Kidney (tissue), 14 donors: Measurements from ENCODE around the gene KDELR3. TPM values are rescaled to one million over a fixed set of nuclear protein-coding genes. Genes with fewer than 3 reads are reported as not detected.

ENCODE experiments used
- DNase-seq, 5 donors: peaks; one replicate each; pipeline ENCODE4 v3.0.0-alpha.2; 2013 to 2020
- FAIRE-seq: peaks from 2 replicates; lab custom pipeline; 2012; peaks lifted over from hg19 to GRCh38; lab: Jason Lieb, UNC
- H3K27ac ChIP-seq, 2 donors: one replicate each; pipeline ENCODE4 v1.7.0; 2013; ENCODE audit warnings: low read depth in 2 of 2, low read length in 2 of 2, inconsistent platforms in 1 of 2
- H3K27me3 ChIP-seq: one replicate; pipeline ENCODE4 v1.7.1; 2013; ENCODE audit warnings: low read length, inconsistent platforms; ENCODE audit not compliant: control insufficient read depth, insufficient read depth
- H3K36me3 ChIP-seq, 3 donors: one replicate each; pipeline versions ENCODE4 v1.7.0 to v1.7.1; 2013; ENCODE audit warnings: low read length in 3 of 3, control low read depth in 1 of 3, inconsistent platforms in 1 of 3; ENCODE audit not compliant: insufficient read depth in 3 of 3, control insufficient read depth in 2 of 3
- H3K4me1 ChIP-seq, 3 donors: one replicate each; pipeline versions ENCODE4 v1.7.0 to v1.7.1; 2013; ENCODE audit warnings: low read length in 3 of 3, inconsistent platforms in 1 of 3, low read depth in 1 of 3; ENCODE audit not compliant: control insufficient read depth in 2 of 3, insufficient read depth in 2 of 3
- H3K4me3 ChIP-seq, 3 donors: one replicate each; pipeline versions ENCODE4 v1.7.0 to v1.8.1; 2013; ENCODE audit warnings: low read length in 3 of 3, control low read depth in 1 of 3, inconsistent platforms in 1 of 3
- H3K9ac ChIP-seq, 3 donors: one replicate each; pipeline versions ENCODE4 v1.7.0 to v1.7.1; 2013; ENCODE audit warnings: low read length in 3 of 3, control low read depth in 1 of 3, inconsistent platforms in 1 of 3
- H3K9me3 ChIP-seq, 3 donors: one replicate each; pipeline versions ENCODE4 v1.7.0 to v1.7.1; 2013; ENCODE audit warnings: low read length in 3 of 3, control low read depth in 1 of 3, inconsistent platforms in 1 of 3; ENCODE audit not compliant: control insufficient read depth in 2 of 3, insufficient read depth in 1 of 3
- intact Hi-C: fragments of 100-400 bp; cut with DNase I; formaldehyde crosslinking; loops from one replicate; pipeline ENCODE4 v1.11.1; 2022
- polyA plus RNA-seq: library from polyadenylated mRNA; stranded (reverse); fragments of 350-450 nt; fragmentation: Illumina TruSeq; extraction: RNeasy Lipid Tissue Mini Kit (QIAGEN cat#74804); gene quantifications from one replicate; pipeline ENCODE4 v1.2.3, GENCODE V29; 2014; ENCODE audit warnings: low read depth, low replicate concordance; ENCODE audit not compliant: insufficient read depth
- total RNA-seq: library from RNA; stranded (reverse); fragmentation: NEBNext Ultra II Directional; extraction: Animal tissue kit (Norgen Biotek cat#: 25700); gene quantifications from one replicate; pipeline ENCODE4 v1.2.1, GENCODE V29; 2021
- TF ChIP-seq, protein P1 (sequence below): IDR thresholded peaks from 3 replicates; pipeline ENCODE4 v1.5.1; 2012; ENCODE audit warnings: mild to moderate bottlenecking, moderate library complexity, borderline replicate concordance; ENCODE audit not compliant: insufficient read depth; ENCODE audit errors: extremely low read depth
- donor health status: control.
- donor health status: control.
- donor health status: control.
- donor health status: control.
- donor health status: control.
- donor health status: DM: yes; HTN: yes; CAD: no.
- donor health status: Normal renal cell carcinoma (clear cell type).

KDELR3 gene
- total and polyA plus RNA-seq, 2 donors from 2014 or later = 11.4 to 16.7 TPM

DNA sequence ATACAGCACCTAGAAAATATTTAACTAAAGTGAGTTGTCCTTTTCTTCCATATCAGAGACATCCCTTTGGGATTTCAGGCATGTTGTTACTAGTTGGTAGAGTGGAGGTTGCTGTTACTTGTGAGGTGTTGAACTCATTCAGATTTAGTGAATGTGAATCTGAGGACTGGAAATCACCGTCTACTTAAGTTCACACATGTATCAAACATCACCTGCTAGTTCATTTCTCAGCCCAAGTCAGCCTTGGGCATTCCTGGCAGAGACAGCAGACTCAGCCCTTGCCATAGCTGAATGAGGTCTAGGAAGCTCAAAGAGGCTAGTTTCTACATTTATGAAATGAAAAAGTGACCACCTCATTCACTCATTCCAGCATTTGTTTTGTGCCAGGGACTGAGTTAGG lies 9.7 kb downstream of the KDELR3 start:
- intact Hi-C loops = no loop called here
- peaks cover 2 to 16% (median 16%) of the 10 kb centered on the region in 3 donors for H3K36me3 ChIP-seq
- H3K9ac ChIP-seq = no peak overlapping the region
- FAIRE-seq (no peak), DNase-seq (no peak)
- no peaks in the 10 kb centered on the region for H3K27me3 ChIP-seq
- H3K27ac ChIP-seq = no peak overlapping the region
- peaks cover 0 to 3% (median 0%) of the 10 kb centered on the region in 3 donors for H3K4me1 ChIP-seq
- TF ChIP-seq, protein P1, sequence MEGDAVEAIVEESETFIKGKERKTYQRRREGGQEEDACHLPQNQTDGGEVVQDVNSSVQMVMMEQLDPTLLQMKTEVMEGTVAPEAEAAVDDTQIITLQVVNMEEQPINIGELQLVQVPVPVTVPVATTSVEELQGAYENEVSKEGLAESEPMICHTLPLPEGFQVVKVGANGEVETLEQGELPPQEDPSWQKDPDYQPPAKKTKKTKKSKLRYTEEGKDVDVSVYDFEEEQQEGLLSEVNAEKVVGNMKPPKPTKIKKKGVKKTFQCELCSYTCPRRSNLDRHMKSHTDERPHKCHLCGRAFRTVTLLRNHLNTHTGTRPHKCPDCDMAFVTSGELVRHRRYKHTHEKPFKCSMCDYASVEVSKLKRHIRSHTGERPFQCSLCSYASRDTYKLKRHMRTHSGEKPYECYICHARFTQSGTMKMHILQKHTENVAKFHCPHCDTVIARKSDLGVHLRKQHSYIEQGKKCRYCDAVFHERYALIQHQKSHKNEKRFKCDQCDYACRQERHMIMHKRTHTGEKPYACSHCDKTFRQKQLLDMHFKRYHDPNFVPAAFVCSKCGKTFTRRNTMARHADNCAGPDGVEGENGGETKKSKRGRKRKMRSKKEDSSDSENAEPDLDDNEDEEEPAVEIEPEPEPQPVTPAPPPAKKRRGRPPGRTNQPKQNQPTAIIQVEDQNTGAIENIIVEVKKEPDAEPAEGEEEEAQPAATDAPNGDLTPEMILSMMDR = no peak
- H3K4me3 ChIP-seq = no peak overlapping the region
- no peaks in the 10 kb centered on the region for H3K9me3 ChIP-seq

GRCh38 chr22:38479096-38479837 lies 11.4 kb downstream of the KDELR3 start:
- no peak overlapping the region for H3K4me3 ChIP-seq
- DNase-seq = peak in 2 of 5 donors; percentile 61 to 66
- no peaks in the 10 kb centered on the region for H3K27me3 ChIP-seq
- H3K9ac ChIP-seq = no peak overlapping the region
- TF ChIP-seq, protein P1 = no peak
- intact Hi-C loops = no loop called here
- FAIRE-seq = no peak
- peaks cover 0 to 3% (median 0%) of the 10 kb centered on the region in 3 donors for H3K4me1 ChIP-seq
- H3K27ac ChIP-seq = no peak overlapping the region
- H3K9me3 ChIP-seq = no peaks in the 10 kb centered on the region
- peaks cover 10 to 32% (median 30%) of the 10 kb centered on the region in 3 donors for H3K36me3 ChIP-seq

- no peaks in the 10 kb centered on the region for H3K9me3 ChIP-seq
- DNase-seq = peak in 1 of 5 donors; percentile 64
- FAIRE-seq = no peak
- no peak overlapping the region for H3K9ac ChIP-seq
- TF ChIP-seq, protein P1 = no peak
- H3K27me3 ChIP-seq = no peaks in the 10 kb centered on the region
- H3K36me3 ChIP-seq = peaks cover 16 to 50% (median 46%) of the 10 kb centered on the region in 3 donors
- H3K4me1 ChIP-seq = peaks cover 0 to 3% (median 0%) of the 10 kb centered on the region in 3 donors
- no peak overlapping the region for H3K27ac ChIP-seq
- no peak overlapping the region for H3K4me3 ChIP-seq
- intact Hi-C loops = no loop called here
Observed at GRCh38 chr22:38481162-38481870, 13.4 kb downstream of the KDELR3 start.
